ENCODE data around the gene SMARCE1.
"Not testable (repeated sequence)": the region's sequence is repeated elsewhere in the genome, so short reads cannot be mapped to it uniquely, and the experiment has no call there.

GRCh38 chr17:40584950-40585349 is 62.7 kb downstream of the SMARCE1 start:
- not testable (repeated sequence) for TF ChIP-seq CTCF (IDR thresholded peaks at IDR 0.05; ENCODE audit: borderline replicate concordance, extremely low read depth, low read length, poor library complexity, severe bottlenecking); EZH2 (IDR thresholded peaks at IDR 0.05; ENCODE audit: borderline replicate concordance, low read depth, low read length, severe bottlenecking)
